ENCODE measurements around the gene PLEKHH1.

GRCh38 chr14:67633451-67634147 is 100.5 kb downstream of the PLEKHH1 start:
- TF ChIP-seq POLR2AphosphoS5 (IDR thresholded peaks at IDR 0.05; ENCODE audit: low read depth, low read length): no peak
- no peak for TF ChIP-seq CTCF (IDR thresholded peaks at IDR 0.05)

Data from Panc1 (cell line).